Mesenchymal stem cell (in vitro differentiated cells and primary cell): ENCODE measurements around the gene CFAP97.
"Not testable (repeated sequence)": the region's sequence is repeated elsewhere in the genome, so short reads cannot be mapped to it uniquely, and the experiment has no call there.

Experiments
- DNase-seq: peaks from one replicate; pipeline ENCODE4 v3.0.0-alpha.2; 2013
- H2AFZ ChIP-seq: one replicate; pipeline ENCODE4 v1.6.1; 2013; ENCODE audit warnings: low read depth, mild to moderate bottlenecking, control low read depth, inconsistent platforms, low read length, moderate library complexity
- H2AK5ac ChIP-seq: 2 replicates; pipeline ENCODE4 v1.6.1; 2013; ENCODE audit warnings: low read length, moderate library complexity, mild to moderate bottlenecking, inconsistent platforms; ENCODE audit not compliant: severe bottlenecking
- H2BK120ac ChIP-seq: one replicate; pipeline ENCODE4 v1.6.1; 2013; ENCODE audit warnings: low read depth, mild to moderate bottlenecking, inconsistent platforms, low read length, moderate library complexity
- H2BK12ac ChIP-seq, 2 experiments: one replicate each; pipeline ENCODE4 v1.6.1; 2013; ENCODE audit warnings: inconsistent platforms in 2 of 2, low read length in 2 of 2, mild to moderate bottlenecking in 2 of 2, moderate library complexity in 2 of 2, control low read depth in 1 of 2
- H2BK15ac ChIP-seq: one replicate; pipeline ENCODE4 v1.6.1; 2013; ENCODE audit warnings: mild to moderate bottlenecking, low read depth, inconsistent platforms; ENCODE audit not compliant: poor library complexity, severe bottlenecking
- H2BK5ac ChIP-seq: 2 replicates; pipeline ENCODE4 v1.6.1; 2013; ENCODE audit warnings: low read depth, mild to moderate bottlenecking, low read length, control low read depth, inconsistent platforms; ENCODE audit not compliant: poor library complexity, severe bottlenecking
- H3K14ac ChIP-seq, 2 experiments: one replicate each; pipeline ENCODE4 v1.6.1; 2013; ENCODE audit warnings: inconsistent platforms in 2 of 2, low read length in 2 of 2, control low read depth in 1 of 2, mild to moderate bottlenecking in 1 of 2, moderate library complexity in 1 of 2
- H3K18ac ChIP-seq, 2 experiments: one replicate each; pipeline ENCODE4 v1.6.1; 2013; ENCODE audit warnings: inconsistent platforms in 2 of 2, low read length in 2 of 2, control low read depth in 1 of 2, low read depth in 1 of 2, mild to moderate bottlenecking in 1 of 2
- H3K23ac ChIP-seq, 2 experiments: one replicate each; pipeline ENCODE4 v1.6.1; 2013; ENCODE audit warnings: inconsistent platforms in 2 of 2, low read length in 2 of 2, mild to moderate bottlenecking in 2 of 2, moderate library complexity in 2 of 2, control low read depth in 1 of 2
- H3K27ac ChIP-seq: 2 replicates; pipeline ENCODE4 v1.5.1; 2013; ENCODE audit warnings: mild to moderate bottlenecking, moderate library complexity, low read length, control low read depth, inconsistent platforms; ENCODE audit not compliant: poor library complexity, severe bottlenecking
- H3K27me3 ChIP-seq, 2 experiments: 2 replicates each; pipeline versions ENCODE4 v1.6.1 to v1.7.0; 2013; ENCODE audit warnings: low read length in 2 of 2, mild to moderate bottlenecking in 2 of 2, moderate library complexity in 2 of 2, control low read depth in 1 of 2, inconsistent platforms in 1 of 2; ENCODE audit not compliant: control insufficient read depth in 1 of 2, insufficient read depth in 1 of 2
- H3K36me3 ChIP-seq, 2 experiments: 2 replicates each; pipeline versions ENCODE4 v1.6.1 to v1.7.0; 2013; ENCODE audit warnings: low read length in 2 of 2, control low read depth in 1 of 2, inconsistent platforms in 1 of 2, low read depth in 1 of 2, mild to moderate bottlenecking in 1 of 2; ENCODE audit not compliant: insufficient read depth in 2 of 2, control insufficient read depth in 1 of 2
- H3K4ac ChIP-seq, 2 experiments: one replicate each; pipeline ENCODE4 v1.6.1; 2013; ENCODE audit warnings: inconsistent platforms in 2 of 2, low read length in 2 of 2, mild to moderate bottlenecking in 2 of 2, moderate library complexity in 2 of 2, control low read depth in 1 of 2, low read depth in 1 of 2
- H3K4me1 ChIP-seq: 2 replicates; pipeline ENCODE4 v1.6.1; 2013; ENCODE audit warnings: low read depth, low read length, control low read depth; ENCODE audit not compliant: control insufficient read depth, insufficient read depth
- H3K4me2 ChIP-seq: 2 replicates; pipeline ENCODE4 v1.6.1; 2013; ENCODE audit warnings: low read length, mild to moderate bottlenecking, inconsistent platforms; ENCODE audit not compliant: poor library complexity, severe bottlenecking
- H3K4me3 ChIP-seq, 2 experiments: 2 replicates each; pipeline versions ENCODE4 v1.5.1 to v1.7.0; 2013; ENCODE audit warnings: low read length in 2 of 2, mild to moderate bottlenecking in 2 of 2, control low read depth in 1 of 2, low read depth in 1 of 2; ENCODE audit not compliant: insufficient read depth in 1 of 2
- H3K79me1 ChIP-seq: replicated peaks from 2 replicates; pipeline ENCODE4 v1.6.1; 2013; ENCODE audit warnings: mild to moderate bottlenecking, control low read depth, low read length, inconsistent platforms; ENCODE audit not compliant: poor library complexity, severe bottlenecking
- H3K9ac ChIP-seq: 2 replicates; pipeline ENCODE4 v1.7.0; 2013; ENCODE audit warnings: mild to moderate bottlenecking, low read length, moderate library complexity
- H3K9me3 ChIP-seq: 2 replicates; pipeline ENCODE4 v1.7.0; 2013; ENCODE audit warnings: mild to moderate bottlenecking, low read length; ENCODE audit not compliant: control insufficient read depth
- H4K8ac ChIP-seq: one replicate; pipeline ENCODE4 v1.6.1; 2013; ENCODE audit warnings: inconsistent platforms, mild to moderate bottlenecking, low read length, moderate library complexity
- H4K91ac ChIP-seq: one replicate; pipeline ENCODE4 v1.6.1; 2013; ENCODE audit warnings: mild to moderate bottlenecking, low read length, inconsistent platforms
- WGBS: methylation state at CpG from one replicate; pipeline ENCODE4 v1.1.7; 2013; ENCODE audit warnings: mixed read lengths; 5-methylcytosine and 5-hydroxymethylcytosine counted together

The CFAP97 gene

DNA sequence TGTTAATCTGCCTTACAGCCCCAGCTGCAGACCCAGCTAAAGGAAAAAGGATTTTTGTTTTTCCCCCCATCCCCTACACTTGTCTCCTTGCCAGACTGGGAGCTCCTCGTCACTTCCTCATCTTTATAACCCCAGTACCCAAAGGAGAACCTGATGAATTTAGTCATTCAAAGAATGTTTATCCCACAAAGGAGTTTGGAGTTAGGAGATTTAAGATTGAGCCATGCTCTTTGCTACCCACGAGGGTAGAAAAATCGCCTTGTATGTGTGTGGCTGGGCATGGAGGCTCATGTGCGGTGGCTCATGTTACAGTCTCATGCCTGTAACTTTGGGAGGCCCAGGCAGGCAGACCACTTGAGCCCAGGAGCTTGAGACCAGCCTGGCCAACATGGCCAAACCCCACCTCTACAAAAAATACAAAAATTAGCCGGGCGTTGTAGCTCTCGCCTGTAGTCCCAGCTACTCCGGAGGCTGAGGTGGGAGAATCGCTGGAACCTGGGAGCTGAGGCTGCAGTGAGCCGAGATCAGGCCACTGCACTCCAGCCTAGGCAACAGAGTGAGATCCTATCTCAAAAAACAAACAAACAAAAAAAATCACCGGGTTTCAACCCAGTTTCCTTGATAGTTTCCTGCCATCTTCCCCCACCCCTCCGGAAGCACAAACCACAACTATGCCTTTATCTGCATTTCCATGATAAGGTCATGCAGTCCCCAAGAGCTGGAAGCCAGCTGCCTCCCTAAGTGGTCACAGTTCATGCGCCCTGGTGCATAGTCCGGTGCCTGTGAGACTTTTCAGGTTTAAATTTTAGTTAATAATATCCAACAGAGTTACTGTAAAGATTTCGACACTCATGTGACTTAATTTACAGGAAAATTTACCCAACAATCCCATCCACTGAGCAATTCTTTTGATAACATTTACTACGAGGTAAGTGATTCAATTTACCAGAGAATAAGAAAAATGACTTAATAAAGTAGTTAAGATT is 1.5 kb downstream of the CFAP97 start:
- Histone ChIP-seq H3K9ac (peak overlapping the region; percentile 98), H3K79me1 (peaks cover 10% of the 10 kb centered on the region), H3K27me3 (no peaks in the 10 kb centered on the region), H2BK120ac (no peak overlapping the region), H3K27ac (peak overlapping the region; percentile 5), H2AFZ (no peak overlapping the region), H3K14ac (no peak overlapping the region), H4K8ac (peak overlapping the region; percentile 66), H3K9me3 (no peaks in the 10 kb centered on the region), H2BK15ac (no peak overlapping the region), H3K23ac (no peak overlapping the region), H3K36me3 (peaks cover 0 to 4% of the 10 kb centered on the region in 2 experiments), H2BK12ac (peak overlapping the region in 1 of 2 experiments; percentile 39), H3K4ac (peak overlapping the region in 1 of 2 experiments; percentile 24), H2BK5ac (no peak overlapping the region), H3K4me3 (peak overlapping the region in 1 of 2 experiments; percentile 87), H3K18ac (peak overlapping the region; percentile 34 to 64), H2AK5ac (peak overlapping the region; percentile 64), H3K4me2 (peak overlapping the region; percentile 7), H4K91ac (no peak overlapping the region), H3K4me1 (peaks cover 8% of the 10 kb centered on the region)
- 44% methylated on average over 13 of the region's 16 CpGs for WGBS
- peak; percentile 78 for DNase-seq

DNA sequence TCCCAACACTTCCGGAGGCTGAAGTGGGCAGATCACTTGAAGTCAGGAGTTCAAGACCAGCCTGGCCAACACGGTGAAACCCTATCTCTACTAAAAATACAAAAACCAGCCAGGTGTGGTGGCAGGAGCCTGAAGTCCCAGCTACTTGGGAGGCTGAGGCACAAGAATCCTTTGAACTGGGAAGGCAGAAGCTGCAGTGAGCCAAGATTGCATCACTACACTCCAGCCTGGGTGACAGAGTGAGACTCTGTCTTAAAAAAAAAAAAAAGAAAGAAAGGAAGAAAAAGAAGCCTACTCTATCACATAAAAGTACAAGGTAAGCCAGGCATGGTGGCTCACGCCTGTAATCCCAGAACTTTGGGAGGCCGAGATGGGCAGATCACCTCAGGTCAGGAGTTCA is 5.6 kb downstream of the CFAP97 start:
- H2AK5ac ChIP-seq, H2BK120ac ChIP-seq, H2BK5ac ChIP-seq, H3K9ac ChIP-seq, DNase-seq, H3K27ac ChIP-seq, H4K8ac ChIP-seq, H3K18ac ChIP-seq, H3K23ac ChIP-seq, H3K4me2 ChIP-seq, H3K4me1 ChIP-seq, H4K91ac ChIP-seq, H3K14ac ChIP-seq, H3K4ac ChIP-seq, H2AFZ ChIP-seq, H3K27me3 ChIP-seq, H3K4me3 ChIP-seq, H3K9me3 ChIP-seq, H2BK12ac ChIP-seq, H2BK15ac ChIP-seq: not testable (repeated sequence)
- Histone ChIP-seq H3K79me1 (peaks cover 19% of the 10 kb centered on the region), H3K36me3 (peaks cover 4 to 10% of the 10 kb centered on the region in 2 experiments)
- 93% methylated on average over 4 of the region's 4 CpGs for WGBS

DNA sequence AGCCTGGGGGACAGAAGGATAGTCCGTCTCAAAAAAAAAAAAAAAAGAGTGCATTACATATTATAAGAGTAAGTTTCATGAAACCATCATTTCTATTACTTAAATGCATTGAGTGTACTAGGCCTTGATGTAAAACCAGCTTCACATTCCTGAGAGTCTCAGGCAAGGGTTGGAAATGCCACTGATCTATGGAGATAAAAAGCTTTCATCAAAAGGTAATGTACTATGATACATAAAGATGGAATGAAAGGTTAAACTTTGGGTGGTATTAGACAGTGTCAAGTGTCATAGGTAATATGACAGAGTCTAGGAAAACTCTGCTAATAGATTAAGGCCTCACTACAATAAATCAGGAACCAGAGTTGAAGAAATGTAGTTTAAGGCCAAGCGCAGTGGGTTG is 7.4 kb downstream of the CFAP97 start:
- no peak overlapping the region for H3K23ac ChIP-seq
- no peak overlapping the region for H3K4ac ChIP-seq
- no peak overlapping the region for H2AFZ ChIP-seq
- no peak overlapping the region for H3K4me2 ChIP-seq
- peaks cover 4 to 10% of the 10 kb centered on the region in 2 experiments for H3K36me3 ChIP-seq
- no peak overlapping the region for H3K27ac ChIP-seq
- no peaks in the 10 kb centered on the region for H3K9me3 ChIP-seq
- H3K14ac ChIP-seq: no peak overlapping the region
- no peak overlapping the region for H2BK120ac ChIP-seq
- WGBS: 90% methylated on average over 1 of the region's 2 CpGs
- H2BK5ac ChIP-seq: no peak overlapping the region
- H2BK12ac ChIP-seq: no peak overlapping the region
- no peak overlapping the region for H3K4me3 ChIP-seq
- H3K18ac ChIP-seq: no peak overlapping the region
- no peak overlapping the region for H2AK5ac ChIP-seq
- no peak overlapping the region for H3K9ac ChIP-seq
- H2BK15ac ChIP-seq: no peak overlapping the region
- DNase-seq: no peak
- H3K27me3 ChIP-seq: no peaks in the 10 kb centered on the region
- H3K4me1 ChIP-seq: no peaks in the 10 kb centered on the region
- no peak overlapping the region for H4K8ac ChIP-seq
- H4K91ac ChIP-seq: no peak overlapping the region
- peaks cover 23% of the 10 kb centered on the region for H3K79me1 ChIP-seq
